AG04449 (cell line): Measurements from ENCODE around the gene SHISA9.
"Not testable (repeated sequence)": the region's sequence is repeated elsewhere in the genome, so short reads cannot be mapped to it uniquely, and the experiment has no call there.

Source experiments
- CTCF ChIA-PET: fragments of 350-600 bp; formaldehyde crosslinking; extraction: SDS; loops from one replicate; lab custom pipeline; 2021; ENCODE audit warnings: antibody characterized with exemption; lab: Yijun Ruan, JAX
- POLR2A ChIA-PET: fragments of 400-600, 350-600 bp; formaldehyde crosslinking; extraction: SDS; loops from one replicate; lab custom pipeline; 2020; ENCODE audit warnings: antibody characterized with exemption, inconsistent platforms; lab: Yijun Ruan, JAX
- DNase-seq: peaks from one replicate; pipeline ENCODE4 v3.0.0-alpha.2; 2010; ENCODE audit warnings: low read depth, low spot score
- H3K4me3 ChIP-seq: 2 replicates; pipeline ENCODE4 v1.5.1; 2011; ENCODE audit warnings: low read depth, mild to moderate bottlenecking, control low read depth, low read length
- TF ChIP-seq, protein P1 (sequence below): IDR thresholded peaks from one replicate; pipeline ENCODE4 v1.5.1; 2011; ENCODE audit warnings: mild to moderate bottlenecking, moderate library complexity, low read length, control low read depth, inconsistent platforms; ENCODE audit not compliant: insufficient read depth; ENCODE audit errors: missing control alignments

The SHISA9 gene

DNA sequence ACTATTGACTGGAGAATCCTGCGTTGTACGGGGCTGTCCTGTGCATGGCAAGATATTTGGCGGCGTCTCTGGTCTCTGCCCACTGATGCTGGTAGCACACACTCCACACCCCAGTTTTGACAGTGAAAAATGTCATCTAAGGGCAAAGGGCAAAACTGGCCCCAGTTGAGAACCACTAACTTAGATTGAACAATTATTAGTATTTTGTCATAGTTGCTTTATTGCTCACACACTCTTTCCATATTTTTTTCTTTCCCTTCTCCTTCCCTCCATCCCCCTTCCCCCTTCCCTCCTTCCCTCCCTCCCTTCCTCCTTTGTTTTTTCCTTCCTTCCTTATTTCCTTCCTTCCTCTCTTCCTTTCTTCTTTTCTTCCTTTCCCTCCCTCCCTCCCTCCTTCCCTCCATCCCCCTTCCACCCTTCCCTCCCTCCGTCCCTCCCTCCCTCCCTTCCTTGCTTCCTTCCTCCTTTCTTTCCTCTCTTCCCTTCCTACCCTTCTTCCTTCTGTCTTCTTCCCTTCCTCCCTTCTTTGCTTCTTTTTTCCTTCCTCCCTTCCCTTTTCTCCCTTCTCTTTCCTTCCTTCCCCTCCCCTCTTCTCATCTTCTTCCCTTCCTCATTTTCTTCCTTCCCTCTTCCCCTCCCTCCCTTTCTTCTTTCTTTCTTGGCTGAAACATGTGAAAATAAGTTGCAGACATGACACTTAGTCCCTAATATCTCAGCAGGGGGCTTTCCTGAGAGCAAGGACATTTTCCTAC, 5.5 kb downstream of the SHISA9 start:
- DNase-seq: no peak
- ChIA-PET POLR2A (no interaction called here), CTCF (interaction anchor here (1.2 kb wide), 1 partner anchor 12 kb away, joined by 3 read pairs; no protein-coding TSS in a partner anchor)
- TF ChIP-seq, protein P1, sequence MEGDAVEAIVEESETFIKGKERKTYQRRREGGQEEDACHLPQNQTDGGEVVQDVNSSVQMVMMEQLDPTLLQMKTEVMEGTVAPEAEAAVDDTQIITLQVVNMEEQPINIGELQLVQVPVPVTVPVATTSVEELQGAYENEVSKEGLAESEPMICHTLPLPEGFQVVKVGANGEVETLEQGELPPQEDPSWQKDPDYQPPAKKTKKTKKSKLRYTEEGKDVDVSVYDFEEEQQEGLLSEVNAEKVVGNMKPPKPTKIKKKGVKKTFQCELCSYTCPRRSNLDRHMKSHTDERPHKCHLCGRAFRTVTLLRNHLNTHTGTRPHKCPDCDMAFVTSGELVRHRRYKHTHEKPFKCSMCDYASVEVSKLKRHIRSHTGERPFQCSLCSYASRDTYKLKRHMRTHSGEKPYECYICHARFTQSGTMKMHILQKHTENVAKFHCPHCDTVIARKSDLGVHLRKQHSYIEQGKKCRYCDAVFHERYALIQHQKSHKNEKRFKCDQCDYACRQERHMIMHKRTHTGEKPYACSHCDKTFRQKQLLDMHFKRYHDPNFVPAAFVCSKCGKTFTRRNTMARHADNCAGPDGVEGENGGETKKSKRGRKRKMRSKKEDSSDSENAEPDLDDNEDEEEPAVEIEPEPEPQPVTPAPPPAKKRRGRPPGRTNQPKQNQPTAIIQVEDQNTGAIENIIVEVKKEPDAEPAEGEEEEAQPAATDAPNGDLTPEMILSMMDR: no peak
- H3K4me3 ChIP-seq: no peak overlapping the region

GRCh38 chr16:12907670-12908233, 6.4 kb downstream of the SHISA9 start:
- ChIA-PET CTCF (interaction anchor here (1.2 kb wide), 1 partner anchor 12 kb away, joined by 3 read pairs; no protein-coding TSS in a partner anchor), POLR2A (no interaction called here)
- DNase-seq: no peak
- no peak overlapping the region for H3K4me3 ChIP-seq
- TF ChIP-seq, protein P1: no peak

- ChIA-PET POLR2A (no interaction called here), CTCF (no interaction called here)
- H3K4me3 ChIP-seq: no peak overlapping the region
Measured at GRCh38 chr16:12917246-12917645, 15.8 kb downstream of the SHISA9 start.

GRCh38 chr16:12917653-12918052, 16.3 kb downstream of the SHISA9 start:
- no peak for DNase-seq
- TF ChIP-seq, protein P1: no peak
- POLR2A ChIA-PET: no interaction called here
- CTCF ChIA-PET: no interaction called here
- no peak overlapping the region for H3K4me3 ChIP-seq

More at GRCh38 chr16:12917246-12917645, 15.8 kb downstream of the SHISA9 start:
- no peak for DNase-seq
- TF ChIP-seq, protein P1: no peak

DNA sequence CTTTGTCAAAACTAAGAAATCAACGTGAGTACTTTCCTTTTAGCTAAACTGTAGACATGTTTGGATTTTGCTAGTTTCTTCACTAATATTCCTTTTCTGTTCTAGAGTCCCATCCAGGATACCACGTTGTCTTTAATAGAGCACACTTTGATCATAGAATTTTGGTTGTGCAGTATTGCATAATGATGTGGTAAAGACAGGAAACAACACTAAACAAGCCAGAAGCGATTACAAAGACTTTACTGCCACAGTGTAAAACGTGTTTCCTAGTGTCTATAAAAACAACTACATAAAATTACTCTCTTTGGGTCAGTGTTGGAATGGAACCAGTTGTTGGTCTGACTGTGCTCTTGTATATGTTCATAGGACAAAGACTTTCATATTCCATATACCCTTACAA, 19.3 kb downstream of the SHISA9 start:
- TF ChIP-seq, protein P1: no peak
- POLR2A ChIA-PET: no interaction called here

DNA sequence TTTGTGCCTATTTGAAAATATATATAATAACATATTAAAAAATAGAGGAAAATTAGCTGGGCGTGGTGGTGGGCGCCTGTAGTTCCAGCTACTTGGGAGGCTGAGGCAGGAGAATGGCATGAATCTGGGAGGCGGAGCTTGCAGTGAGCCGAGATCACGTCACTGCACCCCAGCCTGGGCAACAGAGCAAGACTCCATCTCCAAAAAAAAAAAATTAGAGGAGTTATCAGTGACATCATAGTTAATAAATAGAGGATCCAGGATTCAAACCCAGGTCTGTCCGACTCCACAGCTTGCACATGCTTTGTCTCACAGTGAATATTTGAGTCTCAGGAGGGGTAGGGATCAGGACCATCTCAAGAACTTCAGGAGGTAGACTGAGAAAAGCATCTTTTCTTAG, 22.2 kb downstream of the SHISA9 start:
- H3K4me3 ChIP-seq, POLR2A ChIA-PET, DNase-seq, CTCF ChIA-PET: not testable (repeated sequence)

More for the DNA sequence above, 19.3 kb downstream of the SHISA9 start:
- DNase-seq: no peak
- CTCF ChIA-PET: no interaction called here
- H3K4me3 ChIP-seq: no peak overlapping the region
